Stimulated activated CD8-positive, alpha-beta memory T cell treated with anti-CD3 and anti-CD28 coated beads, Interleukin-7, amount 100 ng/mL, for 24 hours (primary cell): Measurements from ENCODE around the gene FOXN3.
A peak's percentile ranks its signal among the peaks of the same experiment; 100 is the strongest.

Source experiments
- DNase-seq: peaks from one replicate; pipeline ENCODE4 v3.0.0-alpha.2; 2020; ENCODE audit warnings: low read depth

FOXN3 gene, protein sequence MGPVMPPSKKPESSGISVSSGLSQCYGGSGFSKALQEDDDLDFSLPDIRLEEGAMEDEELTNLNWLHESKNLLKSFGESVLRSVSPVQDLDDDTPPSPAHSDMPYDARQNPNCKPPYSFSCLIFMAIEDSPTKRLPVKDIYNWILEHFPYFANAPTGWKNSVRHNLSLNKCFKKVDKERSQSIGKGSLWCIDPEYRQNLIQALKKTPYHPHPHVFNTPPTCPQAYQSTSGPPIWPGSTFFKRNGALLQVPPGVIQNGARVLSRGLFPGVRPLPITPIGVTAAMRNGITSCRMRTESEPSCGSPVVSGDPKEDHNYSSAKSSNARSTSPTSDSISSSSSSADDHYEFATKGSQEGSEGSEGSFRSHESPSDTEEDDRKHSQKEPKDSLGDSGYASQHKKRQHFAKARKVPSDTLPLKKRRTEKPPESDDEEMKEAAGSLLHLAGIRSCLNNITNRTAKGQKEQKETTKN

DNA sequence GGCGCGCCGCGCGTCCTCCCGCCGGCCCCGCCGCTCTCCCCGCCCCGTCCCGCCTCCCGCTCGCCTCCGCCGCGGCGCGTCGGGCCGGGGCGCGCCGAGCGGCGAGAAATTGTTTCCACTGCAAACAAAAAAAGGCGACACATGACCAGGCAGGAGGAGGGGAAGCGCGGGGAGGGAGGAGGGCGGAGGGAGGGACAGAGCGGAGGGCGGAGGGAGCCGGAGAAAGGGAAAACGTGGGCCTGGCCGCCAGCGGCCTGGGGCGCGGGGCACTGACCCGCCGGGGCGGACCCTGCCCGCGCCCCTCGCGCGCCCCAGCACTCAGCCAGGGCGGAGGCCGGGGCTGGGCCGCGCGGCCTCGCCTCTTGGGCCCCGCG is at the start of gene FOXN3:
TSS of gene FOXN3 (minus strand) at position 143 of the 374 bp plus-strand sequence. CDS start 4,757 bp downstream, outside the sequence.
- peak; percentile 76 for DNase-seq

- peak; percentile 26 for DNase-seq
Measured at GRCh38 chr14:89466484-89466883, 49.5 kb upstream of the FOXN3 start.

- no peak for DNase-seq
Measured at GRCh38 chr14:89465876-89466275, 48.8 kb upstream of the FOXN3 start.

DNA sequence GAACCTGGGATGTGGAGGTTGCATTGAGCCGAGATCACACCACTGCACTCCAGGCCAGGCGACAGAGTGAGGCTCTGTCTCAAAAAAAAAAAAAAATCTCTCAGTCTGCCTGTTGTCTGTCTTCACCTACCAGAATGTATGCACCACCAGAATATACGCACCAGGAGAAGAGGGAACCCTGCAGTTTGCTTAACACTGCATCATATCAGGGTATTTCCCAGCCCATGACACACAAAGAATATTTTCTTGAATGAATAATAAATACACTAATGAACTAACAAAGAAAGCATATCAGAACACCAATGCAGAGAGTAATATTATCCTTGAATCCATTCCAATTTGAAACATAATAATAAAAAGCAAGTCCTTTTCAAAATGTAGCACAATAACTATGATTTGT is 44.2 kb upstream of the FOXN3 start:
- no peak for DNase-seq

GRCh38 chr14:89458713-89459420 is 41.8 kb upstream of the FOXN3 start:
- no peak for DNase-seq

GRCh38 chr14:89457007-89457406 is 40.0 kb upstream of the FOXN3 start:
- no peak for DNase-seq

DNA sequence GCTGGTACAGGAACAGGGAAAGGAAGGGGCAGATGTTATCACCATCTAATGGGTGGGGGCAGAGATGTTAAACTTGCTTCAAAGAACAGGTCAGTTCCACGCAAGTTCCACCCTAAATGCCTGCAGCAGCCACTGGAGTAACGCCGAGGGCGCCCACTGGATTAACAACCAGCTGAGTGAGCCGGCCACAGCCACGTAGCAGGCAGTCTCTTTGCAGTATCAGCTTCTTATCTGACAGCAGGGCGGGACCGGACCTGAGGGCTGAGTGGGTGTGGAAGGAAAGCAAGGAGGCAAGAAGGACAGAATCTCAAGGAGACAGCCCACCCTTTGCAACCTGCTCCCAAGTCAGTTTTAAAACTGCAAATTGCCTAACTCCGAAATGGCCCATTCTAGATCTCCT is 38.4 kb upstream of the FOXN3 start:
- DNase-seq: no peak

GRCh38 chr14:89454996-89455395 is 38.0 kb upstream of the FOXN3 start:
- DNase-seq: no peak

GRCh38 chr14:89452281-89452680 is 35.2 kb upstream of the FOXN3 start:
- no peak for DNase-seq

DNA sequence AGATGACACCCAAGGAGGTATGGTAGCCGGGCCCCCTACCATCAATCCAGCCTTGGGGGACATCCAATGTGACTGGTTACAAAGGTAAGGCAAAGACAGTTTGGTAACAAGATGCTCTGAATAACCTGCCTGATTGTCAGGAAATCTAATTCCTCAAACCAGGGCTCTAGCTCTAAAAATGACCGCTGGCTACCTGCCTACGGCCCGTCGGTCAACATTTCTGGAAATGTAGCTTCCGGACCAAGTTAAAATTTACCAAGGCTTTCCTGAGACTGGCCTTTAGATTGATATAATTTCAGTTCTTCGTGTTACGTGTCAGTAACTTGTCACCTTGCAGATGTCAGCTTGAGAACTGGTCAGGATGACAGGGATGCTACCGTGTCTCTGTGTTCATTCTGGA is 34.2 kb upstream of the FOXN3 start:
- DNase-seq: no peak

GRCh38 chr14:89447182-89447944 is 30.3 kb upstream of the FOXN3 start:
- no peak for DNase-seq

DNA sequence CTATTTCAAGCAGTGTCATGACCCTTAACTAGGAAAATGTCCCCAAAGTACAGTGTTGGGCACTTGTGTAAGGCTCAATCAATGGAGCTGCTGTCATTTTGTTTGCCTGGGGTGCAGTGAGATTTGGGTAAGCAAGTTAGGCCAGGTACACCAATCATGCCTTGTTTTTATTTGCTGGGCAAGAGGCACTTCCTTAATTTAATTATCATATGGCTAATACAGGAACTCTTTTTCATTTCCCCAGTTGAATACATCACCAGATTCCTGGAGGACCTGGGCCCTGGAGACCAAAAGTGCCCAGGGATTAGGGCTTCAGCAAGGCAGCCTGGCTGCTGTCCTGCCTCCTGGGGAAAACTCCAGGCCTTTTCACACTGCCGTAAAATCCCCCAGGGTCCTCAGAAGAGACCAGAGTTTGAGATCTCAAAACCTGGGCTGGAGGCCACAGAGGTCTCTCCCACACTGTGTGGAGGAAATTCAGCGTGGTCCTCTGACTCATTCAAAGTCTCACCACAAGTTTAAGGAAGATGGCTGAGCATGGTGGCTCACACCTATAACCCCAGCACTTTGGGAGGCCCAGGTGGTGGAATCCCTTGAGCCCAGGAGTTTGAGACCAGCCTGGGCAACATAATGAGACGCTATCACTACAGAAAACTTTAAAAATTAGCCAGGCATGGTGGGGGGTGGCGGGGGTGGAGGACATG is 28.4 kb upstream of the FOXN3 start:
- DNase-seq: no peak

DNA sequence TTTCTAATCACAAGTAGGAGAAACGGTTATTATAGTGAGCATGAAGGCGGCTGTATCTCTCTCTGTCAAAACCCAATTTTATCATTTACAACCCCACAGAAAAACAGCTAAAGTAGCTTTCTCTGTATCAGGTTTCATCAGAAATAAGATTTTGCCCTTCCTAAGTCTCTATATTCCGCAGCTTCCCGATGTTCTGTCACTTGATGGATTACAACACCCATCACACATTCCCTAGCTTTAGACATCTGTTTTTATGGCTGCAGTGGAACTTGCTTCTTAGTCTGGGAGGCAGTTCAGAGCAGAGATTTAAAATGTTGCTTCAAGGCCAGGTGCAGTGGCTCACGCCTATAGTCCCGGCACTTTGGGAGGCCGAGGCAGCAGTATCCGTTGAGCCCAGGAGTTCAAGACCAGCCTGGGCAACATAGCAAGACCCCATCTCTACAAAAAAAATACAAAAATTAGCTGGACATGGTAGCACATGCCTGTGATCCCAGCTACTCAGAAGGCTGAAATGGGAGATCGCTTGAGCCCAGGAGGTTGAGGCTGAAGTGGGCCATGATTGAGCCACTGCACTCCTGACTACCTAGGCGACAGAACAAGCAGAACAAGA is 27.6 kb upstream of the FOXN3 start:
- no peak for DNase-seq

- no peak for DNase-seq
Measured at GRCh38 chr14:89444044-89444443, 27.0 kb upstream of the FOXN3 start.

DNA sequence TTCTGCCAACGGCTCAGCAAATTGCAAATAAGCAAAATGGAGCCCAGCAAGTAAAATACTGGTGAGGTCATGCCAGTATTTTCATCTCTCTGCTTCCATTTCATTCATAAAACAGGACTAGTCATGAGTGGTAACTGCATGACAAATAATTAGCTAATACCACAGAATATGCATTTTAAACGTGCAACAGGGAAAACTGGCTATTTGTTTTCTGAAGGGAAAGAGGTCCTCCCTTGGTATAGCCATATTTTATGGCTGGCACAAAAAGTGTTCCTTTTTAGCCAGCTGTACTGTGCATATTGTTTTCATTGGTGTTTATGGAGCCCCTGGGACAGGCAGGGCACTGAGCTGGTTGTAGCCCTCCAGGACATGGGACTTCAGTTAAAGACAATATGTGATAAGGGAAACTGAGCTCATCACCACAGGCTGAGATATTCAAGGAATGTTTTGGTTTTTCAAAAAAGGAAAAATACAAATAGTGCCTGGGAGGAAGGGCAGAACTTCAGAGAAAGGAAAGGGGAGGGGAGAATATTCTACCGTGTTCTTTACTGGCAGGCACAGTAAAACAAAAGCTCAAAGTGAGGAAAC is 26.1 kb upstream of the FOXN3 start:
- no peak for DNase-seq

DNA sequence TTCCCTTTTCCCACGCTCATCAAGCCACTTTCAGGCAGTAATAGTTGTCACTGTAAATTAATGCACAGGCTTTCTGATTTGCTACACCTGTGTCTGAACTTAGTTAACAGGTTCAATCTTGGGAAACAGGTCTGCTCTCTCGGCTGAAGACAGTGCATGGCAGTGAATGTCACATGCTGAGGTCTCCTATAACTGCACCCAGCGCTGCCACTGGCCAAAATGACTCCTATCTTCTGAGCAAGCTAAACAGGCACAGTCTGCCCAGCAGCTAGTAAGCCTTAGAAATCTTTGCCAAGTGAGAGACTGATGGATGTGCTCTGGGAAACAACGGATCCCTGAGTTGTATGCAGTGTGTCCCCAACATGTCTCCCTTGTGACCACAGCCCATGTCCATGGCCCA is 25.2 kb upstream of the FOXN3 start:
- DNase-seq: no peak

DNA sequence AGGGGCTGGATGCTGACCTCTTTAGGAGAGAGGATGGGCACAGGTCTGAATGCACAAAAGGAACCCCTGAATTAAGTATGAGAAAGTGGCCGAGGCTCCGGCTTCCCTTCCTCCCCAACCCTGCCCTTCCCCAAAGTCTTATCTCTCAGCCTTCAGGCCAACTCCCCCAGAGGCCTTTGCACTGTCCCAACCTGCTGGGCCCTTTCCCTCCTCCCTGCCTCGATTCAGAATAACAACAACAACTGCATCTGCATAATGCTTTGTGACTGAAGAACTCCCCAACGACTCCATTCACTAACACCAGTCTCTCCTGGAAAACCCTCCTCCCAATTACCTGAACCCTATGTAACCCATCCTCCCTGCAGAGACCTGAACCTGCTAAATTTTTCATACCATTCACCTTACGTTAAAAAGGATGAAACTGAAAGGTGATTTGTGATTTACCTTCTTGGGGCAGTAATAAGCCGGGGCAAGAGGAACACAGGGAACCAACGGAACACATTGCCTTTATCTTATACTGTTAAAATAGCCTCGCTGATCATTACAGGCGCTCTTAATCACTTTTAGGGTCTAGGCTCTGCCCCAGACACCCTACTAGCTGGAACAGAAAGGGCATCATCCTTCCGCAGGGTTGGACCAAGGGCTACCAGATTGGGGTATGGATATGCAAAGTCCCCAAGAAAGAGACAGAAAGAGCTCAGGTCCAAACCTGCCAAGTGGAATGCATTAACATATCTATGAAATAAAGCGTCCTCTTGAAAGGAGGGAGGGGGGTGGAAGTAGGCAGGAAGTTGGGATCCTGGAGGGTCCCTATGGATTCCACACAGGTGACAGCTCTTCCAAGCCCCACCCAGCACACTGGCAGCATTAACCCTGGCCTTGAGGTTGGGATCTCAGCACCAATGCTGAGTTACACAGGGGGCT is 24.2 kb upstream of the FOXN3 start:
- DNase-seq: no peak

DNA sequence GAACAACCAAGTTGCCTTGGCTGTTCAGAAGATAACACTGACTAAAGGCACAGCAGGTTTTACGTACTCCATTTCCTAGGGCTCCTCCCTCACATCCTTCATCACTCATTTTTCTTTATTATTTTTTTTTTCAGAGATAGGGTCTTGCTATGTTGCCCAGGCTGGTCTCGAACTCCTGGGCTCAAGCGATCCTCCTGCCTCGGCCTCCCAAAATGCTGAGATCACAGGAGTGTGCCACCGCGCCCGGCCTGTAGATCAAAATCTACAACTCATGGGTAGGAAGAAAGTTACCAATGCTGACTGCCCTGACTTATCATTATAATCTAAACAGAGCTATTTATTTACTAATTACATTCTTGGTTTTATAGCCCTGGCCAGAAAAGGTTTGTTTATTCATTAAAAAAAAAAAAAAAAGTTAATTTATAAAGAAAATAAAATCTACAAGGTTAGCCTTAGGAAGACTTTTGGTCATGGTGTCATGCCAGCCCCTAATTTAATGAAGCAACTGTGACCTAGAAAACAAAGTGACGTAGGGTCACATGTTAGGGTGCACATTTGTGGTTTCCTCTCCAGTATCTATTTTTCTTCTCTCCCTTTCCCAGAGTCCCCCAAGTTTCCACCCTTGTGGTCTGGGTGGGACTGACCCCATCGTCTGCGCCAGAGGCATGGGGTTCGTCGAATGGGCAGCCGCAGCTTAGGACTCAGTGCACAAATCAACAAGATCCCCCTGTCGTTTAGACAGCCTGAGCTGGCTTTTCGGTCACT is 19.0 kb upstream of the FOXN3 start:
- no peak for DNase-seq

- DNase-seq: no peak
Measured at GRCh38 chr14:89435492-89435891, 18.5 kb upstream of the FOXN3 start.
